ENCODE measurements around the gene PRKAR1B.
"Not testable (repeated sequence)": the region's sequence is repeated elsewhere in the genome, so short reads cannot be mapped to it uniquely, and the experiment has no call there.

Gene PRKAR1B

GRCh38 chr7:619368-619840 is 107.7 kb downstream of the PRKAR1B start:
- DNase-seq, result no peak

- DNase-seq, result no peak
Observed at GRCh38 chr7:618539-619367, 108.3 kb downstream of the PRKAR1B start.

- no peak for DNase-seq
Observed at GRCh38 chr7:617614-618538, 109.2 kb downstream of the PRKAR1B start.

- DNase-seq, result no peak
Observed at GRCh38 chr7:613442-614140, 113.5 kb downstream of the PRKAR1B start.

- DNase-seq, result not testable (repeated sequence)
Observed at GRCh38 chr7:611837-612236, 115.2 kb downstream of the PRKAR1B start.

GRCh38 chr7:611281-611810 is 115.7 kb downstream of the PRKAR1B start:
- DNase-seq, result no peak

GRCh38 chr7:610531-611280 is 116.4 kb downstream of the PRKAR1B start:
- DNase-seq, result no peak

GRCh38 chr7:610141-610530 is 116.9 kb downstream of the PRKAR1B start:
- DNase-seq, result no peak

- DNase-seq, result no peak
Observed at GRCh38 chr7:609365-609764, 117.7 kb downstream of the PRKAR1B start.

- DNase-seq, result no peak
Observed at GRCh38 chr7:608954-609353, 118.1 kb downstream of the PRKAR1B start.

- no peak for DNase-seq
Observed at GRCh38 chr7:608361-608760, 118.7 kb downstream of the PRKAR1B start.

GRCh38 chr7:607938-608337 is 119.1 kb downstream of the PRKAR1B start:
- no peak for DNase-seq

- no peak for DNase-seq
Observed at GRCh38 chr7:605661-606450, 121.2 kb downstream of the PRKAR1B start.

GRCh38 chr7:604884-605531 is 122.1 kb downstream of the PRKAR1B start:
- DNase-seq, result no peak

GRCh38 chr7:604001-604883 is 122.8 kb downstream of the PRKAR1B start:
- no peak for DNase-seq

- no peak for DNase-seq
Observed at GRCh38 chr7:603152-603951, 123.7 kb downstream of the PRKAR1B start.

- no peak for DNase-seq
Observed at GRCh38 chr7:602341-603141, 124.5 kb downstream of the PRKAR1B start.

Data from NCI-H187 (cell line).